ENCODE results near the gene SSC5D. TPM values are rescaled to one million over a fixed set of nuclear protein-coding genes. Genes with fewer than 3 reads are reported as not detected.

SSC5D gene
- total RNA-seq, 1 donor from 2014 or later: 46.8 TPM

DNA sequence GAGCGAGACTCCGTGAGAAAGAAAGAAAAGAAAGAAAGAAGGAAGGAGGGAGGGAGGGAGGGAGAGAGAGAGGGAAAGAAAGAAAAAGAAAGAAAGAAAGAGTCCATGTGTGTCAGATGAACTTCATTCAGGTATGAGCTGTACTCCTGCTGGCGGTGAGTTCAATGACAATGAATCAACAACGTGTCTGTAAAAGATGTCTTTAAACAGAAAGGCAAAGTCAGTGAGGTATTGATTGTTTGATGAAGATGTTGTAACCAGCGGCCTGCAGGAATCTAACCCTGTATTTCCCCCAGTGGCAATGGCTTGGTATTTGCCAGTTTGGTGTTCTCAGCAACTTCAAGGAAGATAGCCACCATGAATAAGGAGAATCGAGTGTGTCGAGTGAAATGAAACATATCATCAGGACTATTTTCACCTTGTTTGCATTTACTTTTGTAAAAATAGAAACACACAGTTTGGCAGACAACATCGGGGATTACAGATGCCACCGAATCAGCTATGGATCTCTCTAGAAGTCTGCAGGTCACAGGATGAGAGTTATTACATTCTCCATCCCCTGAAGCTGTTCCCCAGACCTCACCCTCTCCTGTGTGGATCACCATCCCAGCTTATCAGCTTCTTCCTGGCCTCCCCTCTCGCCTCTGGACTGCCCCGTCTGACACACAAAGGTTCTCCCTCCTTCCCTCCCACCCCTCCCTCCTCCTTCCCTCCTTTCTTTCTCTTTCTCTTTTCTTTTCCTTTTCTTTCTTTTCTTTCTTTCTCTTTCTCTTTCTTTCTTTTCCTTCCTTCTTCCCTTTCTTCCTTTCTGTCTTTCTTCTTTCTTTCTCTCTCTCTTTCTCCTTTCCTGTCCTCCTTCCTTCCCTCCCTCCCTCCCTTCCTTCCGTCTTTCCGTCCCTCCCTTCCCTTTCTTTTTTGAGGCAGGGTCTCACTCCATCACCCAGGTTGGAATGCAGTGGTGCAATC is 65.3 kb downstream of the SSC5D start:
- Histone ChIP-seq H3K4me3 (ENCODE audit: insufficient read depth, low read depth, low read length) (no peak overlapping the region), H3K4me1 (ENCODE audit: insufficient read depth, low read length) (peaks cover 30% of the 10 kb centered on the region), H4K20me1 (ENCODE audit: insufficient read depth, low read length) (no peaks in the 10 kb centered on the region), H3K36me3 (ENCODE audit: insufficient read depth, low read length) (no peaks in the 10 kb centered on the region), H3K27ac (ENCODE audit: low read depth, low read length) (peak overlapping the region; percentile 27), H2AFZ (ENCODE audit: low read depth, low read length) (peak overlapping the region; percentile 23), H3K9me3 (ENCODE audit: insufficient read depth, low read depth, low read length) (no peaks in the 10 kb centered on the region), H3K9ac (ENCODE audit: low read length) (peak overlapping the region; percentile 9), H3K4me2 (ENCODE audit: low read length) (peak overlapping the region; percentile 62), H3K27me3 (ENCODE audit: insufficient read depth, low read length) (no peaks in the 10 kb centered on the region), H3K79me2 (ENCODE audit: insufficient read depth, low read length) (no peaks in the 10 kb centered on the region)
- FAIRE-seq: peak; percentile 59
- TF ChIP-seq EZH2 (IDR thresholded peaks at IDR 0.05; ENCODE audit: insufficient read depth, low read length) (no peak), CTCF (IDR thresholded peaks at IDR 0.05; ENCODE audit: insufficient read depth, low read depth, low read length) (no peak)
- H3K4me3 Mint-ChIP-seq (ENCODE audit: unreplicated experiment): peak overlapping the region; percentile 21
- peak; percentile 5 for DNase-seq (ENCODE audit: low read depth)
- H3K9me3 Mint-ChIP-seq (ENCODE audit: unreplicated experiment): no peaks in the 10 kb centered on the region
- H3K36me3 Mint-ChIP-seq (ENCODE audit: low read depth, unreplicated experiment): no peaks in the 10 kb centered on the region
- H3K27ac Mint-ChIP-seq (ENCODE audit: unreplicated experiment): peak overlapping the region; percentile 96
- peaks cover 30% of the 10 kb centered on the region for H3K4me1 Mint-ChIP-seq (ENCODE audit: low read depth, unreplicated experiment)
- H3K27me3 Mint-ChIP-seq (ENCODE audit: low read depth, unreplicated experiment): no peaks in the 10 kb centered on the region

DNA sequence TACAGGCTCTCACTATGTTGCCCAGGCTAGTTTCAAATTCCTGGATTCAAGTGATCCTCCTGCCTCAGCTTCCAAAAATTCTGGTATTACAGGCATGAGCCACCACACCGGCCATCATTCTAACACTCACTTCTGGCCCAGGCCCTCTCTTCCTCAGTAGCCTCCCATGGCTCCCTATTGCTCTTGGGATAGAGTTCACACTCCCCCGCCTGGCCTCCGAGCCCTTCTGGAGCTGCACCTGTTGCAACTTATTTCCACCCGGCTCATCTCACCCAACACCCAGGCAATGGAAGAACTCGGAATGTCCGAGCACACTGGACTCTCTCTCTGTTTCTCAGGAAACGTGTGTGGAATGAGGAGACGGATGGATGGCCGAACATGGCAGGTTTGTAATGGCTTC is 66.1 kb downstream of the SSC5D start:
- no peak overlapping the region for H3K4me2 ChIP-seq (ENCODE audit: low read length)
- Mint-ChIP-seq H3K27ac (ENCODE audit: unreplicated experiment) (no peak overlapping the region), H3K36me3 (ENCODE audit: low read depth, unreplicated experiment) (no peaks in the 10 kb centered on the region), H3K4me3 (ENCODE audit: unreplicated experiment) (no peak overlapping the region), H3K4me1 (ENCODE audit: low read depth, unreplicated experiment) (peaks cover 30% of the 10 kb centered on the region), H3K9me3 (ENCODE audit: unreplicated experiment) (no peaks in the 10 kb centered on the region), H3K27me3 (ENCODE audit: low read depth, unreplicated experiment) (no peaks in the 10 kb centered on the region)
- FAIRE-seq: no peak
- H2AFZ ChIP-seq (ENCODE audit: low read depth, low read length): no peak overlapping the region
- no peak for TF ChIP-seq EZH2 (IDR thresholded peaks at IDR 0.05; ENCODE audit: insufficient read depth, low read length)
- TF ChIP-seq CTCF (IDR thresholded peaks at IDR 0.05; ENCODE audit: insufficient read depth, low read depth, low read length): no peak
- no peak overlapping the region for H3K27ac ChIP-seq (ENCODE audit: low read depth, low read length)
- no peaks in the 10 kb centered on the region for H4K20me1 ChIP-seq (ENCODE audit: insufficient read depth, low read length)
- H3K4me3 ChIP-seq (ENCODE audit: insufficient read depth, low read depth, low read length): no peak overlapping the region
- H3K4me1 ChIP-seq (ENCODE audit: insufficient read depth, low read length): peaks cover 30% of the 10 kb centered on the region
- no peaks in the 10 kb centered on the region for H3K27me3 ChIP-seq (ENCODE audit: insufficient read depth, low read length)
- no peak overlapping the region for H3K9ac ChIP-seq (ENCODE audit: low read length)
- H3K36me3 ChIP-seq (ENCODE audit: insufficient read depth, low read length): no peaks in the 10 kb centered on the region
- H3K79me2 ChIP-seq (ENCODE audit: insufficient read depth, low read length): no peaks in the 10 kb centered on the region
- DNase-seq (ENCODE audit: low read depth): no peak
- H3K9me3 ChIP-seq (ENCODE audit: insufficient read depth, low read depth, low read length): no peaks in the 10 kb centered on the region

DNA sequence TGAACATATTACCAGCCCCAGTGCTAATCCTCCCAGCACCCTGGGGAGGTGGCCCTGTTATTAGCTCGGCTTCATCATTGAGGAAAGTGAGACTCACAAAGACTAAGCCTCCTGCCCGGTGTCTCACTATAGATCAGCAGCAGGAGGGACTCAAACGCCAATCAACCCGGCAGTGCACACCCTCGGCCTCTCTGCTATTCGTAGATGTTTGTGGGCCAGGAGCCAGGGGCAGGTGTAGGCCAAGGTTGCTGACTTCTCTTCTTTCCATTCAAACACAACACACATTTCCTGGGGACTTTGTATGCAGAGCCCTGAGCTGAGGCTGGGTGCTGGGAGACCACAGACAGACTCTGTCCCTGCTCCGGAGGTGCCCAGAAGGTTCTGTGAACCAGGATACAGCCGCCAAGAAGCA is 66.5 kb downstream of the SSC5D start:
- Mint-ChIP-seq H3K27me3 (ENCODE audit: low read depth, unreplicated experiment) (no peaks in the 10 kb centered on the region), H3K4me3 (ENCODE audit: unreplicated experiment) (no peak overlapping the region), H3K36me3 (ENCODE audit: low read depth, unreplicated experiment) (no peaks in the 10 kb centered on the region), H3K27ac (ENCODE audit: unreplicated experiment) (no peak overlapping the region), H3K4me1 (ENCODE audit: low read depth, unreplicated experiment) (peaks cover 26% of the 10 kb centered on the region), H3K9me3 (ENCODE audit: unreplicated experiment) (no peaks in the 10 kb centered on the region)
- H3K79me2 ChIP-seq (ENCODE audit: insufficient read depth, low read length): no peaks in the 10 kb centered on the region
- no peak overlapping the region for H3K4me3 ChIP-seq (ENCODE audit: insufficient read depth, low read depth, low read length)
- no peak overlapping the region for H3K4me2 ChIP-seq (ENCODE audit: low read length)
- peaks cover 27% of the 10 kb centered on the region for H3K4me1 ChIP-seq (ENCODE audit: insufficient read depth, low read length)
- no peaks in the 10 kb centered on the region for H3K9me3 ChIP-seq (ENCODE audit: insufficient read depth, low read depth, low read length)
- H3K27me3 ChIP-seq (ENCODE audit: insufficient read depth, low read length): no peaks in the 10 kb centered on the region
- H3K36me3 ChIP-seq (ENCODE audit: insufficient read depth, low read length): no peaks in the 10 kb centered on the region
- FAIRE-seq (no peak), DNase-seq (ENCODE audit: low read depth) (no peak)
- H2AFZ ChIP-seq (ENCODE audit: low read depth, low read length): no peak overlapping the region
- no peak for TF ChIP-seq CTCF (IDR thresholded peaks at IDR 0.05; ENCODE audit: insufficient read depth, low read depth, low read length)
- H3K27ac ChIP-seq (ENCODE audit: low read depth, low read length): no peak overlapping the region
- H3K9ac ChIP-seq (ENCODE audit: low read length): no peak overlapping the region
- no peaks in the 10 kb centered on the region for H4K20me1 ChIP-seq (ENCODE audit: insufficient read depth, low read length)
